Calu3 (cell line): ENCODE results near the gene ERMP1. TPM values are rescaled to one million over a fixed set of nuclear protein-coding genes. Genes with fewer than 3 reads are reported as not detected.

Experiments
- BruUV-seq: library from RNA; stranded (reverse); fragments of 400-500 nt; replicated peaks from 2 replicates; lab custom pipeline; 2021; lab: Mats Ljungman, UMichigan
- CTCF ChIA-PET: fragments of 300-600 bp; sonication (Branson Sonifier 250); formaldehyde crosslinking; loops from one replicate; lab custom pipeline; 2022; ENCODE audit warnings: antibody characterized with exemption; lab: Charles Lee
- DNase-seq: peaks from one replicate; pipeline ENCODE4 v3.0.0; 2022
- H3K27ac Mint-ChIP-seq: one replicate; pipeline ENCODE4 v1.8.0; 2022; ENCODE audit warnings: mixed read lengths; ENCODE audit not compliant: unreplicated experiment
- H3K27me3 Mint-ChIP-seq: one replicate; pipeline ENCODE4 v1.8.0; 2022; ENCODE audit warnings: mixed read lengths; ENCODE audit not compliant: unreplicated experiment
- H3K36me3 Mint-ChIP-seq: one replicate; pipeline ENCODE4 v1.8.0; 2022; ENCODE audit warnings: mild to moderate bottlenecking, moderate library complexity, mixed read lengths; ENCODE audit not compliant: insufficient read depth, unreplicated experiment
- H3K4me1 Mint-ChIP-seq: one replicate; pipeline ENCODE4 v1.8.0; 2022; ENCODE audit warnings: mild to moderate bottlenecking, low read depth, mixed read lengths; ENCODE audit not compliant: unreplicated experiment
- H3K4me3 Mint-ChIP-seq: one replicate; pipeline ENCODE4 v1.8.0; 2022; ENCODE audit warnings: mild to moderate bottlenecking, low read depth, moderate library complexity, mixed read lengths; ENCODE audit not compliant: unreplicated experiment
- H3K9me3 Mint-ChIP-seq: one replicate; pipeline ENCODE4 v1.8.0; 2022; ENCODE audit warnings: low read depth, mixed read lengths; ENCODE audit not compliant: unreplicated experiment
- intact Hi-C: fragments of 100-400 bp; cut with micrococcal nuclease; formaldehyde crosslinking; loops from one replicate; pipeline ENCODE4 v1.10.0; 2022; ENCODE audit not compliant: unreplicated experiment
- total RNA-seq: library from RNA; stranded (reverse); gene quantifications from 2 replicates; pipeline ENCODE4 v1.2.3, GENCODE V29; 2022
- TF ChIP-seq, protein P1 (sequence below): fragments of 200-600 bp; IDR thresholded peaks from one replicate; pipeline ENCODE4 v1.8.0; 2022; ENCODE audit warnings: antibody characterized with exemption; ENCODE audit not compliant: unreplicated experiment

The ERMP1 gene
- total RNA-seq, 1 experiment from 2014 or later = 28.4 TPM

DNA sequence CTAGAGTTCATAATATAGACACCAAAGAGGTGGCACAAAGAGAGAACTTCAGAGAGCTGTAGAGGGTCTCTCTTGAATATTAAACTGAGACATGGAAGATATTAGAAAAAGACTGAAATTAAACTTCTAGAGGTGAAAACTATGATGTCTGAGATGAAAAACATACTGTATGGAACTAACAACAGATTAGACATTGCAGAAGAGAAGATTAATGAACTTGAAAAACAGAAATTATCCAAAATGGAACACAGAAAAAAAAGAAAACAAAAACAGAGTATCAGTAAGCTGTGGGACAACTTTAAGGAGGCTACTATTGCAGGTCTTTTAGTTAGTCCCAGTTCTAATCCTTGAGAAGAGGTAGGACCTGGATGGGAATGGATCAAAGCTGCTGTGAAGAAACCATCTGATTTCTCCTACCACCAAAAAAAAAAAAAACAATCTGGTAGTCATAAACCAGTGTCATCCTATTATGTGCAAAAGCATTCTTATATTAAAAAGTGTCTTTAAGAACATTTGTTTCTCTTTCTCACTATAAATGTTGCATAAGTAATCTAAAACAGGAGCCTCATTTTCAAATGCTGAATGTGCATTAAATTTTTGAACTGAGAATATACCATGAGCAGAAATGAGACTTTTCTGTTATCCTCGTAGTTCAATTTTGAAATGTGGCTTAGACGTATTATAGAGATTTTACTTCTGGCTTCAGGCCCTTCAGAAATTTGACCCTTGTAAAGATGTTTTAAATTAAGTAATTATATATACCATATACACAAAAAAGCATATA, 96.2 kb downstream of the ERMP1 start:
- H3K9me3 Mint-ChIP-seq = no peaks in the 10 kb centered on the region
- no peaks in the 10 kb centered on the region for H3K27me3 Mint-ChIP-seq
- H3K4me3 Mint-ChIP-seq = no peak overlapping the region
- no peaks in the 10 kb centered on the region for H3K36me3 Mint-ChIP-seq
- CTCF ChIA-PET = no interaction called here
- TF ChIP-seq, protein P1, sequence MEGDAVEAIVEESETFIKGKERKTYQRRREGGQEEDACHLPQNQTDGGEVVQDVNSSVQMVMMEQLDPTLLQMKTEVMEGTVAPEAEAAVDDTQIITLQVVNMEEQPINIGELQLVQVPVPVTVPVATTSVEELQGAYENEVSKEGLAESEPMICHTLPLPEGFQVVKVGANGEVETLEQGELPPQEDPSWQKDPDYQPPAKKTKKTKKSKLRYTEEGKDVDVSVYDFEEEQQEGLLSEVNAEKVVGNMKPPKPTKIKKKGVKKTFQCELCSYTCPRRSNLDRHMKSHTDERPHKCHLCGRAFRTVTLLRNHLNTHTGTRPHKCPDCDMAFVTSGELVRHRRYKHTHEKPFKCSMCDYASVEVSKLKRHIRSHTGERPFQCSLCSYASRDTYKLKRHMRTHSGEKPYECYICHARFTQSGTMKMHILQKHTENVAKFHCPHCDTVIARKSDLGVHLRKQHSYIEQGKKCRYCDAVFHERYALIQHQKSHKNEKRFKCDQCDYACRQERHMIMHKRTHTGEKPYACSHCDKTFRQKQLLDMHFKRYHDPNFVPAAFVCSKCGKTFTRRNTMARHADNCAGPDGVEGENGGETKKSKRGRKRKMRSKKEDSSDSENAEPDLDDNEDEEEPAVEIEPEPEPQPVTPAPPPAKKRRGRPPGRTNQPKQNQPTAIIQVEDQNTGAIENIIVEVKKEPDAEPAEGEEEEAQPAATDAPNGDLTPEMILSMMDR = no peak
- intact Hi-C loops = no loop called here
- H3K4me1 Mint-ChIP-seq = no peaks in the 10 kb centered on the region
- no peak overlapping the region for H3K27ac Mint-ChIP-seq
- no TSS peak for BruUV-seq
- no peak for DNase-seq

DNA sequence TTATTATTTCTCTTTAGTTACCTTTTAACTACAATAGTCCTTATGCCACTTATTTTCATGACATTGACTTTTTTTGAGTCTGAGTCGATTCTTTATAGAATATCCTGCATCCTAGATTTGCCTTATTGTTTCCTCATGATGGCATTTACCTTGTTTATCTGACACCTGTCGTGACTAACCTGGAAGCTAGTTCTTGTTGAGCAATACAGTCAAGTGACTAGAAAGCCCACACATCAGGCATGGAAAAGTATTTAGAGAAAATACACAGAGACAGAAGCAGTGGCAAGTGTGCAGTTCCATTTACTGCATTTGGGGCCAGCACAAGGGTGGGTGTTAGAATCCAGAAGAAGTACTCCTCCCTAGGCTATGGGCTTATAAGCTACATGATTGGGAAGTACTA, 97.8 kb downstream of the ERMP1 start:
- TF ChIP-seq, protein P1 = no peak
- Mint-ChIP-seq H3K4me3 (no peak overlapping the region), H3K4me1 (no peaks in the 10 kb centered on the region), H3K27me3 (no peaks in the 10 kb centered on the region), H3K27ac (no peak overlapping the region), H3K9me3 (no peaks in the 10 kb centered on the region), H3K36me3 (no peaks in the 10 kb centered on the region)
- no peak for DNase-seq
- CTCF ChIA-PET = no interaction called here
- BruUV-seq = no TSS peak
- intact Hi-C loops = no loop called here

Other genes with a start within 250 kb of the ERMP1 start
- gene RIC1, start 204.0 kb downstream of the ERMP1 start, total RNA-seq = 10.9 and 11.4 TPM in 2 replicates
- gene MLANA, start 57.8 kb upstream of the ERMP1 start, total RNA-seq = not detected in 2 replicates
- 16.1 and 17.7 TPM in 2 replicates for gene RANBP6, start 182.5 kb upstream of the ERMP1 start, total RNA-seq